ENCODE data around the gene XRN1.
"Not testable (repeated sequence)": the region's sequence is repeated elsewhere in the genome, so short reads cannot be mapped to it uniquely, and the experiment has no call there.

The XRN1 gene

DNA sequence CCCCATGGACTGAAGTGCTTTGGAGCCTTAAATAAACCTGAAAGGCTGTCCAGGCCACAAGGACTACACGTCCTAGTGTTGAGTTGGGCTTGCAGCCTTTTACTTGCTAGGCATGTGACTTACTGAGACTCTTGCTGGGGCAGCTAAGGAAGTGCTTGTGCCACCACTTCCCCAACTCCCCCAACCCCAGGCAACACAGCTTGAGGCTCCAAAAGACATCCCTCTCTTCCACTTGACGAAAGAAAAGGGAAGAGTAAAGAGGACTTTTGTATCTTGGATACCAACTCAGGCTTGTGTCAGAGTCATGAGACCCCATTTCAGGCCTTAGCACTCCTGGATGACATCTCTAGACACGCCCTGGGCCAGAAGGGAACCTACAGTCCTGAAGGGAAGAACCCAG, 109.8 kb downstream of the XRN1 start:
- DNase-seq (ENCODE audit: low spot score): no peak

DNA sequence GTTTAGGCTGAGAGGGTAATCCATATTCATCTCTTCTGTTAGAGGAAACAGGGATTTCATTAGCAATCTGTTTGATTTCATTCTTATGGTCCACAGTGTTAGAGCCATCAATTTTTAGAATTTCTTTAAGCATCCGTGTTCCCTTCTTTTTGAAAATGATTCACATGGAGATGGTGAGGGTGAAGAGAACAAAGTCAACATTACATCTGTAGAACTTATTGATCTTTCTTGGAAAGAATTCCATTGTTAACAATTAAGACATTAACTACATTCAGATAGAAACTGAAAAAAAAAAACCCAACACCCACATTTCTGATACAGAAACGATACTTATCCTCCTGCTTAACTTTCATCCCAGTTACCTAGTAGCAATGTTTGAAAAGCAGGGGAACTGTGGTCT, 115.4 kb downstream of the XRN1 start:
- DNase-seq (ENCODE audit: low spot score): no peak

DNA sequence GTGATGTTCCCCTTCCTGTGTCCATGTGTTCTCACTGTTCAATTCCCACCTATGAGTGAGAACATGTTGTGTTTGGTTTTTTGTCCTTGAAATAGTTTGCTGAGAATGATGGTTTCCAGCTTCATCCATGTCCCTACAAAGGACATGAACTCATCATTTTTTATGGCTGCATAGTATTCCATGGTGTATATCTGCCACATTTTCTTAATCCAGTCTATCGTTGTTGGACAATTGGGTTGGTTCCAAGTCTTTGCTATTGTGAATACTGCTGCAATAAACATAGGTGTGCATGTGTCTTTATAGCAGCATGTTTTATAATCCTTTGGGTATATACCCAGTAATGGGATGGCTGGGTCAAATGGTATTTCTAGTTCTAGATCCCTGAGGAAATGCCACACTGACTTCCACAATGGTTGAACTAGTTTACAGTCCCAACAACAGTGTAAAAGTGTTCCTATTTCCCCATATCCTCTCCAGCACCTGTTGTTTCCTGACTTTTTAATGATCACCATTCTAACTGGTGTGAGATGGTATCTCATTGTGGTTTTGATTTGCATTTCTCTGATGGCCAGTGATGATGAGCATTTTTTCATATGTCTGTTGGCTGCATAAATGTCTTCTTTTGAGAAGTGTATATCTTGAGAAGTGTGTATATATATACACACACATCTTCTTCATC, 123.4 kb downstream of the XRN1 start:
- not testable (repeated sequence) for DNase-seq (ENCODE audit: low spot score)

DNA sequence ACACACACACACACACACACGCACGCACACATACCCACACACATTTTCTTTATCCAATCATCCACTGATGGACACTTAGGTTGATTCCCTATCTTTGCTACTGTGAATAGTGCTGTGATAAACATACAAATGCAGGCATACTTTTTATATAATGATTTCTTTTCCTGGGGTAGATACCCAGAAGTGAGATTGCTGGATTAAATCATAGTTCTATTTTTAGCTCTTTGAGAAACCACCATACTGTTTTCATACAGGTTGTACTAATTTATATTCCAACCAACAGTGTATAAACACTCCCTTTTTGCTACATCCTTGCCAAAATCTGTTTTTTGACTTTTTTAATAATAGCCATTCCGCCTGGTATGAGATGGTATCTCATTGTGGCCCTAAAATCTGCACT, 127.9 kb downstream of the XRN1 start:
- no peak for DNase-seq (ENCODE audit: low spot score)

DNA sequence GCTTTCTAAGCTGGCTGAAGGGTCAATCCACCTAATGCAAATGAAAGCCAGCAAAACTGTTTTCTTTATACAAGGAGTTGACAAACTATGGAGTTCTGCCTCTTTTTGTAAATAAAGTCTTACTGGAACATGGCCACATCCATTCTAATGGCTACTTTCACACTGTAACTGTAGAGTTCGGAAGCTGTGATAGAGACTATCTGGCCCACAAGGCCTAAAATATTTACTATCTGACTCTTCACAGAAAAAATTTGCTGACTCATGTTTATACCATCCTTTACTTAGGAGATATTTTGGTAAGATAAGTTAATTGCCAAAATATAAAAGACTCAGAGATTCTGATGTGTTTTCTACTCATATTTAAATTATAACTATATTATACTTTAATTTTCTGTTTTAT, 128.7 kb downstream of the XRN1 start:
- DNase-seq (ENCODE audit: low spot score): no peak

DNA sequence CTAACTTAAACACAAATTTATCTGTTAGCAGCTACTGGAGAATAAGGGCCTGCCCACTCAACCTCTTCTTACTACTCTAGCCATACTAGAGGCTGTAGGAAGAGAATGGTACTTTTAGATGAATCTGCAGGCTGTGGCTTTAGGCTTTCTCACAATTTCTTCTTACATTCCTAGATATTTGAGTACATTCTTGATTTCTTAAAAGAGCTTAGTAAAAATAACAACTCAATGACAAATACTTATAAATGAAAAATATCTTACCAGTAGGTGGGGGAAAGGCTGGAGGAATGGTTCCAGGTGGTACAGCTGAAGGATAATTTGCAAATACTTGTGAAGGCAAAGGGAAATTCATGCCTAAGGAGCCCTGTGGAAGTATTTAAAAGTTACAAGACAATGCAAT, 129.5 kb downstream of the XRN1 start:
- DNase-seq (ENCODE audit: low spot score): no peak

DNA sequence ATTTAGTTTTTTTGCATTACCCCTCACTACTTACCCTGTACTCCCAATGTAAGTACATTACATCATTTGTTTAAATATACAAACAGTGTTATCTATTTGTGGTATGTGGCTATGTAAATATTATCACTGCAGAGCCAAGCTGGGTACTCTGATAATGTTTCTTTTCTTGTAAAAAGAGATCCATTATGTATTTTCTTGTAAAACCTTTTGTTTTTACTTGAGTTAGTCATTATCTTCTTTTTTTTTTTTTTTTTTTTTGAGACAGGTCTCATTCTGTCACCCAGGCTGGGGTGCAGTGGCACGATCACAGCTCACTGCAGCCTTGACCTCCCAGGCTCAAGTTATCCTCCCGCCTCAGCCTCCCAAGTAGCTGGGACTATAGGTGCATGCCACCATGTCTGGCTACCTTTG, 131.9 kb downstream of the XRN1 start:
- DNase-seq (ENCODE audit: low spot score): not testable (repeated sequence)

DNA sequence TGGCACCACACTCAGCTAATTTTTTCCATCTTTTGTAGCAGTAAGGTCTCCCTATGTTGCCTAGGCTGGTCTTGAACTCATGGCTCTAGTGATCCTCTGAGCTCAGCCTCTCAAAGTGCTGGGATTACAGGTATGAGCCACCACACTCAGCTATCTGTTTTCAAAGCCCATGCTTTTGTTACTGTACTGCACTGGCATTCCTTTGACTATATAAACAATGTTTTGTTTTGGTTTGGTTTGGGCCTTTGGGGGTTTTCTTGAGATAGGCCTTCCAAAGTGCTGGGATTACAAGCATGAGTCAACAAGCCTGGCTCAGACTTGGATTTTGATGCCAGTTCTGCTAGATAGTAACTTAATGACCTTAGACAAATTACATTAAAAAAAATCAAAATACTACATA, 132.8 kb downstream of the XRN1 start:
- no peak for DNase-seq (ENCODE audit: low spot score)

DNA sequence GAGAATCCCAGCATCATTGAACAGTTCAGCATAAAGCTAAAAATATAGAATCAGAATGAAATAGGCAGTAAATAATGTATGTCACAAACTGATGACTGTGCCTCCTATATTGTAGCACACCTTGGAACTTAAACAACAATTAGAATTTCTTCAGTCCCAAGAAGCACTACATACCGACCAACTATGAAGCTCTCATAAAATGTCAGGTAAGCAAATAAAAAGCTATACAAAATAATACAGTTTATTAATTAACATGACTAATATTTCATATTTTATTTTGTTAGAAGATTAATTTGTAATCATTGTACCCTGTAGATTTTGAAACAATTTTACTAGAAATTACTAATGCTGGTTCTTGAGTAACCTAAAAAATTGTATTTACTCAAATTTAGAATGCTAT, 137.4 kb downstream of the XRN1 start:
- DNase-seq (ENCODE audit: low spot score): no peak

DNA sequence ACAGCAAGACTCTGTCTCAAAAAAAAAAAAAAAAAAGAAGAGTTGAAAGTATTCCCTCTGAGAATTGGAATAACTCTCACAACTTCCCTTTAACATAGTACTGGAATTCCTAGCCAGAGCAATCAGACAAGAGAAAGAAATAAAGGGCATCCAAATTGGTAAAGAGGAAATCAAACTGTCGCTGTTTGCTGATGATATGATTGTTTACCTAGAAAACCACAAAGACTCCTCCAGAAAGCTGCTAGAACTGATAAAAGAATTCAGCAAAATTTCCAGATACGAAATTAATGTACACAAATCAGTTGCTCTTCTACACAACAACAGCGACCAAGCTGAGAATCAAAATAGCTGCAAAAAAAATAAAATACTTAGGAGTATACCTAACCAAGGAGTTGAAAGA, 145.0 kb downstream of the XRN1 start:
- DNase-seq (ENCODE audit: low spot score): not testable (repeated sequence)

DNA sequence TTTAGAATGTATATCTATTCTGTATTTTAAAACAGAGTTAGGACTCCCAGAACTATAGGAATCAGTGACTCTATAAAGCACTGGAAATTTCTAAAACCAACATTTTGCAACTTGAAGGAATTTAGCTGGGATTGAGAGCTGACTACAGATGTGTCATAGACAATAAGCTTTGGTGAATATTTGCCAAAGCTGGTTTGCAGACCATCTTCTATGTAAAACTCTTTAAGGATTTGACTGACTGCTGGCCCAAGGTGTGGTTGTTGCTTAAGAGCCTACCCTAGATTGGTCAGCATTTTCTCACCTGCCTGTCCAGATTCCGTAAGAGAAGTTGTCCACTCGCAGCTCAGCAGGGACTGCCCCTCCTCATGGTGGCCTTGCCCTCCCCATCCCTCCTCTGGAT, 149.2 kb downstream of the XRN1 start:
- DNase-seq (ENCODE audit: low spot score): no peak

DNA sequence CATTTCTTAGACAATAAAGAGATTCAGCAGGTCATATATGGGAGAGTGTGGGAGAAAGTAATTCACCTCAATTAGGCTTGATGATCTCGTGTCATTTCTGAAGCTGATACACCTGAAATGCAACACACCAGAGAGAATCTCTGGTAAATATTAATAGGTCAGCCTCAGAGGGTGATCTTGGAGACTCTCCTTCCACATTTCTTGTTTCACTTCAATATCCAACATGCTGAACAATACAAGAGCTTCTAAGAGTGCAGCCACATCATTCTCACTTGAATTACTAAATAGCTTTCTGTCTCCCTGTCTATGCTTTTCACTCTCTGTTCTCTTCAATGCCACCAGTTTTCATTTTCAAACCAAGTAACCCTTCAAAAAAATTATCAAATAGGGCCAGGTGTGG, 151.3 kb downstream of the XRN1 start:
- no peak for DNase-seq (ENCODE audit: low spot score)

DNA sequence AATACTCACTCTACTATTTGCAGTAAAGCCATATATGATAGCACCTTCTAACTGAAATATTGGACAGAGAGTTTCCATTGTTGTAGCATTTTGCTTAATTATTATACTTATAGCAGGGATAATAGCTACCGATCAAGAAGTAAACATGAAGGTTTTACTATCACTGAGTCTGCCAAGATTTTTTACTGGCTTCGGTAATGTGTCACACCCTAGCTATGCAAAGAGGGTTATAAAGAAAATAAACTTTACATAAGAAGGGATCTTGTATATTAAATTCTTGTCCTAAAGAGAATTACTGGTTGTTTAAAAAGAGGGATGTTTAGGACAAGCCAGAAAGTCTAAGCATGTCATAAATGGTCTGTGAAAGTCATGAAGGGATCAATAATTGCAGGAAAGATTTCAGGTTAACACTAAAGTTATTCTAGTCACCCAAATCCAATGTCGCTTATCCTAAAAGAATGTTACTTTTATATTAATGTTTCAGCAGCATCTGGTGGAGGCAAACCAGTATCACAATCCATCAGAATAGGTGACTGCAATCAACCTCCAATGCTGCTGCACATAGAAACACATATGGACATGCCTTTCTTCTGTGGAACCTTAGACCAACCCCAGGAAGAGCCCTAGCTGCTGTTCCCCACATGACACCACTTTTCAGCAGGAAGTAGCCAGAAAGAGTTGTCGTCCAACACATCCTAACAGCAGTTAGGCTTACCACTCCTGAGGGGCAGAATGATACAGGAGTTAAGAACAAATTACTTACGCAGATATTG, 159.8 kb downstream of the XRN1 start:
- no peak for DNase-seq (ENCODE audit: low spot score)

DNA sequence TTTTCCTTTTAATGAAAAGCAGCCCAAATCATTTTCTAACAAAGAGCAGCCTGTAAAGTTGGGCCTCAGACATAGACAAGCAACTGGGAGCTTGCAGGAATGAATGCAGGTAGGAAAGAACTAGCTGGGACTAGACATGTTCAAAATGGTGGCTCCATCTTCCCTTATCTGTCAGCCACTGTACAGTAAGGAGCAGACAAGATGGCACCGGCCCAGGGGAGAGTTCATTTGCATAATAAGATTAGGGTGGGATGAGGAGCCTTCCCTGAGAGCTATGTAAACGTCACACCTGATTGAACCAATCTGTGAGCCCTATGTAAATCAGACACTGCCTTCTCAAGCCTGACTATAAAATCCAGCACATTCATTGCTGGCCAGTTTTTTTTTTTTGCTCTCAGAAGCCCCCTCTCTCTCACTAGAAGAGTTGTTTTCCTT, 162.7 kb downstream of the XRN1 start:
- DNase-seq (ENCODE audit: low spot score): no peak

DNA sequence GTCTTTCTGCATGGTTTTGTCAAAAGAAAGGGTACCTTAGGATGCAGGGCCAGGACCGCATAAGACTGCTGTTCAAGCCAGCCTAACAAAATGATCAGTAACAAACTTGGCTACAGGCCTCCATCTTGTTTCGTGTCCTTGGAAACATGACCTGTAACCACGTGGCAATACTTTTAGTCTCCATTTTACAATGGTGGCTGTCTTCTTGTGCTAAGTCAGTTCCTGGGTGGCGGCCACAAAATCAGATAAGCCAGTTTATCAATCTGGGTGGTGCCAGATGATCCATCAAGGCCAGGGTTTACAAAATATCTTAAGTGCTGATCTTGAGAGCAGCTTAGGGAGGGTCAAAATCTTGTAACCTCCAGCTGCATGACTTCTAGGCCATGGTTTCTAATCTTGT, 165.3 kb downstream of the XRN1 start:
- peak; percentile 8 for DNase-seq (ENCODE audit: low spot score)

DNA sequence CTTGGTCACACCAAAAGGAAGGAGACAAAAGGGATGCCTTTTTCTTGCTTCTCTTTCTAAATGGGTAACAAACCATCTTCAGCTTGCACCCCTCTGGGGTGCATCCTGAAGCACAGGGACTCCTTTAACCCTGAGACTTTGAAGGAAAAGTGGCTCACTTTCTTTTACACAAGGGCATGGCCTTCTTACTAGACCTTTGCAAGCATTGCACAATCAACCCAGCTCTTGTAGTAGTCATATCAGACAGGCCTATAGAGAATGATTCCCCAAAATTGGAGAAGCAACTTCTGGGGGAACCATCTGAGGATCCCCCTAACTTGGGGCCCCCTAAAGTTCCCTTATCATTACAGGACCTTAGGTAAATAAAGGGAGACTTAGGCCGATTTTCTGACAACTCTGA, 166.4 kb downstream of the XRN1 start:
- no peak for DNase-seq (ENCODE audit: low spot score)

DNA sequence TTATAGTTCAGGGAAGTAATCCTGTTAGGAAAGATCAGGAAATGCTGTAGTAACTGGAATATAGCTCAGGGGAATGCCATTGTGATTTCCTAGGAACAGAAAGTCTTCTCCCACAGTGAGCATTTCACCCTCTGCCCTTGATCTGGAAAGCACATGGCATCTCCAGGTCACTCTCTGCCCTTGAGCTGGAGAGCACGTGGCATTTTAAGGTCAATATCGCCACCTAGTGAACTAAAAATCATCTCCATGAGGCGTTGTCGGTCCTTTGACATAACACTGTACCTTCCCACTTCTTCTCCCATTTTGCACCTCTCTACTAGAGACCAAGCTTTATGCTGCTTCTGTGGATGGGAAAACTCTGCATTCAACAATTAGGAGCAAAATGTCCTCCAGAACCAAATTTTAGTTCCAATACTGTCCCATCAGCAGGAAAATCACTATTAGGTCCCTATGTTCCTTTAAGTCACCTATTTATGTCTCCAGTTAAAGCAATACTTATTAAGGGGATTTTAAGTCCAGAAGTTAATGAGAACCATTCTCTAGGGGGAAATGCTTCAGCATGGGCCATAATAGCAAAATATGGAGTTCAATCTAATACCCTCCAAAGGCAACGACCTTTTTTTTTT, 167.8 kb downstream of the XRN1 start:
- peak; percentile 77 for DNase-seq (ENCODE audit: low spot score)

DNA sequence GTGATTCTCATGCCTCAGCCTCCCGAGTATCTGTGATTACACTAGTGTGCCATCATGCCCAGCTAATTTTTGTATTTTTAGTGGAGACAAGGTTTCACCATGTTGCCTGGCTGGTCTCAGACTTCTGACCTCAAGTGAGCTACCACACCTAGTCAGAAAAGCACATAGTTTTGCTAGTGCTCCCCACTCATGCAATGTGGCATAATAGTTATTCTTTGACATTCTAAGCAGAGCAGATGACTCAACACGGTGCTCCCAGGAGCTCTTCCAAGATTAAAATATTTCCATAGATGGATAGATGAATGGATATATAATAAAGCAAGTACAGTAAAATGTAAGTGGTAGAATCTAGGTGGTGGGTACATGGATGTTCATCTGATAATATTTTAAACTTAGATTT, 169.4 kb downstream of the XRN1 start:
- DNase-seq (ENCODE audit: low spot score): no peak

DNA sequence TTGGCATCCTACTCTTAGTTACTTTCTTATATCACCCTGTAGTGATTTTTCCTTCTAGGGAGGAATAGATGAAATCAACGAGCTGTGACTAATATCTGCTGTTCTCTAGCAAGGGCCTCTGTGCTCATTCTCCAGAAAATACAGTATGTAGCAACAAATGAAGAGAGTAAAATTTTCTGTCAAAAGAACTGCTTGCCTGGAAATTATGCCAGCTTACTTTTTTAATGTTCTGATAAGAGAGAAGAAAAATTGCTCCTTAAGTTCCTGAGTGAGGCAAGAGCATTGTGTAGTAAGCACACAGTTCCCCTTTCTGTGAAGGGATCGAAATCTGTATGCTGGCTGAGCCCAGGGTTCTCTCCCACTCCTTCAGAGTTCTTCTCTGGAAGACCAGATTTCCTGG, 171.1 kb downstream of the XRN1 start:
- DNase-seq (ENCODE audit: low spot score): no peak

DNA sequence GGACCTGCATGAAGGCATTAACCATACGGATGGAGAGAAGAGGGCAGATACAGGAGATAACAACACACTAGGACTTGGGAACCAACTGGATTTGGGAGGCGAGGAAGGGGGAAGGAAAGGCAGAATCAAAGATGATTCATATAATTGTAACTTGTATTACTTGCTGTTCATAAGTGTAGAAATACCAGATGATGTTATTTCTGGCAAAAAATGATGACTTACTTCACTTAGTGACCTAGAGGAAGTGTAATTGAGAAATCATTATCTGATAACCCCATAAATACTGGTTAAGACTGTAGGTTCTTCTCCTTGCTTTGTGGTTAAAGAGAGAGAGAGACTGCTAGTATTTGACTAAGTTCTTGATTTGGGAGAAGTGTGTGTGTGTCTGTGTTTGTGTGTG, 172.0 kb downstream of the XRN1 start:
- DNase-seq (ENCODE audit: low spot score): peak; percentile 9

DNA sequence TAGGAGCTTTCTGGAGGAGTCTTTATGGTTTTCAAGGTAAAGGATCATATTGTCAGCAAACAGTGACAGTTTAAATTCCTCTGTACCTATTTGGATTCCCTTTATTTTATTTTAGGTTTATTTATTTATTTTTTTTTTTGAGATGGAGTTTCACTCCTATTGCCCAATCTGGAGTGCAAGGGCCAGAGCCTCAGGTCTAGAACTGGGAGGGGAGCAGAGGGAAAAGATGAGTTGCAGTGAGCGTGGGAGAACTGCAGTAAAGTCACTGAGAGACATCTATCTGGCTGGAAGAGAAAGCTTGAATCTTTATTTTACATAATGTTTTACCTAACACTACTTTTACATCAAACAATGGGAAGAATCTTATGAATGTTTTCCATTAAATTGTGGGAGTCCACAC, 172.9 kb downstream of the XRN1 start:
- DNase-seq (ENCODE audit: low spot score): no peak

DNA sequence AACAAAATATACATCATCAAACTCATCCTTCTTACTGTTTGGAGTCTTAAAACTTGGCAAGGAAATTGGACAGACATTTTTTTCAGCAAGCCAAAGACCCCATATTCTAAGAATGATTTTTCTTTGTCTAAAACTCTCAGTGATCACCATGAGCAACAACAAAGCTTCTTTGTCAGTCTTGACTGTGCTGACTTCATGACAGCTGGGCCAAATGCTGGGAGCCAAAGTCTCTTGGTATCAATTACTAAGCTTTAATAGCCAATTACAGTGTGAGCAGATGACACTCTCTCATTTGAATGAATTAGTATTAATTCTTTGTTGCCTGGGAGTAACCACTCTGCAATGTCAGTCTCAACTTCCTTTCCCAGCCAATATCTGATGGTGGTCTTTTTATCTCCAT, 174.3 kb downstream of the XRN1 start:
- no peak for DNase-seq (ENCODE audit: low spot score)

DNA sequence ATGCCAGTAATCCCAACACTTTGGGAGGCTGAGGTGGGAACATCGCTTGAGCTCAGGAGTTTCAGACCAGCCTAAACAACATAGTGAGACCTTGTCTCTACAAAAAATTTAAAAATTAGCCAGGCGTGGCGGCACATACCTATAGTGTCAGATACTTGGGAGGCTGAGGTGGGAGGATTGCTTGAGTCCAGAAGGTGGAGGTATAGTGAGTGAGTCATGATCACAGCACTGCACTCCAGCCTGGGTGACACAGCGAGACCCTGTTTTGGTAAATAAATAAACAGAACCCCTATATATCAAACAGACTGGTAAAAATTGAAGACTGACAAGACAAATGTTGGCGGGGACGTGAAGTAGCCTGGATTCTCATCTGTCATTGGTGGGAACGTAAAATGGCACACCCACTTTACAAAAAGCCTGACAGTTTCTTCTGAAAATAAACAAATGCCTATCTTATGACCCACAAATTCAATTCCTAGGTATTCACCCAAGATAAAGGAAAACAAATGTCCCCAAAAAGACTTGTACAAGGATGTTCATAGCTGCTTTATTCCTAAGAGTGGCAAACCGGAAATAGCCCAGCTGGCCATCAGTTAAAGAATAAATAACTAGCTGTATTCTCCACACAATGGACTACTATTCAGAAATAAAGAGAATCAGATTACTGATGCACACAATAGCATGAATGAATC, 175.5 kb downstream of the XRN1 start:
- DNase-seq (ENCODE audit: low spot score): no peak
